A204.1 (cell line): Measurements from ENCODE around the gene ARHGAP24.

Experiments used
- FAIRE-seq: peaks from 2 replicates; lab custom pipeline; 2012; peaks lifted over from hg19 to GRCh38; lab: Jason Lieb, UNC

The ARHGAP24 gene

GRCh38 chr4:85580489-85580888 is 105.5 kb downstream of the ARHGAP24 start:
- no peak for FAIRE-seq

GRCh38 chr4:85587952-85588351 is 113.0 kb downstream of the ARHGAP24 start:
- FAIRE-seq = no peak

GRCh38 chr4:85591406-85592098 is 116.6 kb downstream of the ARHGAP24 start:
- FAIRE-seq = no peak

GRCh38 chr4:85595098-85595775 is 120.3 kb downstream of the ARHGAP24 start:
- FAIRE-seq = no peak

GRCh38 chr4:85595796-85596559 is 121.0 kb downstream of the ARHGAP24 start:
- FAIRE-seq = no peak

- FAIRE-seq = no peak
Measured at GRCh38 chr4:85598936-85599335, 124.0 kb downstream of the ARHGAP24 start.

GRCh38 chr4:85600501-85600900 is 125.6 kb downstream of the ARHGAP24 start:
- no peak for FAIRE-seq

GRCh38 chr4:85603437-85604336 is 128.7 kb downstream of the ARHGAP24 start:
- FAIRE-seq = no peak

- no peak for FAIRE-seq
Measured at GRCh38 chr4:85606505-85606904, 131.6 kb downstream of the ARHGAP24 start.

- no peak for FAIRE-seq
Measured at GRCh38 chr4:85607624-85608023, 132.7 kb downstream of the ARHGAP24 start.

GRCh38 chr4:85610450-85610849 is 135.5 kb downstream of the ARHGAP24 start:
- FAIRE-seq = no peak

- FAIRE-seq = no peak
Measured at GRCh38 chr4:85611661-85612060, 136.7 kb downstream of the ARHGAP24 start.

GRCh38 chr4:85613901-85614300 is 139.0 kb downstream of the ARHGAP24 start:
- FAIRE-seq = no peak

GRCh38 chr4:85615952-85616351 is 141.0 kb downstream of the ARHGAP24 start:
- FAIRE-seq = no peak

GRCh38 chr4:85617202-85617601 is 142.3 kb downstream of the ARHGAP24 start:
- FAIRE-seq = no peak

GRCh38 chr4:85632981-85633380 is 158.0 kb downstream of the ARHGAP24 start:
- FAIRE-seq = no peak

- no peak for FAIRE-seq
Measured at GRCh38 chr4:85637778-85638177, 162.8 kb downstream of the ARHGAP24 start.

GRCh38 chr4:85639946-85640345 is 165.0 kb downstream of the ARHGAP24 start:
- FAIRE-seq = no peak

GRCh38 chr4:85642356-85643100 is 167.6 kb downstream of the ARHGAP24 start:
- FAIRE-seq = no peak

GRCh38 chr4:85644061-85644460 is 169.1 kb downstream of the ARHGAP24 start:
- no peak for FAIRE-seq

GRCh38 chr4:85650908-85651307 is 176.0 kb downstream of the ARHGAP24 start:
- no peak for FAIRE-seq
